ENCODE measurements around the gene THSD4.

- TF ChIP-seq CTCF (conservative IDR thresholded peaks at IDR 0.05; ENCODE audit: low read length) (no peak), EZH2phosphoT487 (IDR thresholded peaks at IDR 0.05; ENCODE audit: borderline replicate concordance) (no peak)
Measured at GRCh38 chr15:71386005-71386404, 270.7 kb downstream of the THSD4 start.

Measured in Loucy (cell line).